Small intestine (tissue), 7 donors: ENCODE results near the gene SOWAHC. TPM values are rescaled to one million over a fixed set of nuclear protein-coding genes. Genes with fewer than 3 reads are reported as not detected.
"Not testable (repeated sequence)": the region's sequence is repeated elsewhere in the genome, so short reads cannot be mapped to it uniquely, and the experiment has no call there.

Source experiments
- DNase-seq, 2 donors: peaks; one replicate each; pipeline versions ENCODE4 v3.0.0 to v3.0.0-alpha.2; 2013
- FAIRE-seq: peaks from 2 replicates; lab custom pipeline; 2012; peaks lifted over from hg19 to GRCh38; lab: Jason Lieb, UNC
- H3K27ac ChIP-seq, 3 donors: one replicate each; pipeline ENCODE4 v1.5.1; 2013; ENCODE audit warnings: low read length in 2 of 3, mild to moderate bottlenecking in 2 of 3, control low read depth in 1 of 3, inconsistent platforms in 1 of 3, low read depth in 1 of 3, moderate library complexity in 1 of 3
- H3K27me3 ChIP-seq, 3 donors: one replicate each; pipeline ENCODE4 v1.6.1; 2013; ENCODE audit warnings: low read length in 3 of 3, inconsistent platforms in 1 of 3; ENCODE audit not compliant: control insufficient read depth in 3 of 3, insufficient read depth in 3 of 3
- H3K36me3 ChIP-seq, 3 donors: one replicate each; pipeline ENCODE4 v1.6.1; 2013; ENCODE audit warnings: low read length in 3 of 3, inconsistent platforms in 1 of 3, low read depth in 1 of 3, mild to moderate bottlenecking in 1 of 3, moderate library complexity in 1 of 3; ENCODE audit not compliant: control insufficient read depth in 3 of 3, insufficient read depth in 2 of 3
- H3K4me1 ChIP-seq, 3 donors: one replicate each; pipeline ENCODE4 v1.6.1; 2013; ENCODE audit warnings: low read length in 2 of 3, inconsistent platforms in 1 of 3, low read depth in 1 of 3, mild to moderate bottlenecking in 1 of 3, moderate library complexity in 1 of 3; ENCODE audit not compliant: control insufficient read depth in 3 of 3, insufficient read depth in 2 of 3
- H3K4me3 ChIP-seq, 3 donors: one replicate each; pipeline ENCODE4 v1.5.1; 2013; ENCODE audit warnings: low read length in 3 of 3, control low read depth in 1 of 3, inconsistent platforms in 1 of 3, low read depth in 1 of 3, mild to moderate bottlenecking in 1 of 3, moderate library complexity in 1 of 3
- H3K9me3 ChIP-seq, 2 donors: one replicate each; pipeline ENCODE4 v1.6.1; 2013; ENCODE audit warnings: low read depth in 1 of 2, low read length in 1 of 2; ENCODE audit not compliant: control insufficient read depth in 2 of 2, insufficient read depth in 1 of 2
- WGBS, 3 donors: extraction: QIAGEN DNeasy Blood & Tissue Kit; methylation state at CpG; one replicate each; pipeline ENCODE4 v1.1.7; 2013; 5-methylcytosine and 5-hydroxymethylcytosine counted together
- polyA plus RNA-seq, 4 donors: library from polyadenylated mRNA; stranded (reverse) in 3 of 4; unstranded in 1 of 4; fragments of 200-250 nt in 3 of 4; fragments of 120-200 nt in 1 of 4; gene quantifications; one replicate each; pipeline versions ENCODE4 v1.2.1 to v1.2.3, GENCODE V29; 2013
- donor health status: healthy with polysubstance abuse.
- donor health status: control.
- donor health status: control.
- donor health status: Bipolar disorder and iron deficiency.
- donor health status: healthy.

The SOWAHC gene
- polyA plus RNA-seq, 4 donors = 5.9 to 19.8 (median 7.0) TPM

DNA sequence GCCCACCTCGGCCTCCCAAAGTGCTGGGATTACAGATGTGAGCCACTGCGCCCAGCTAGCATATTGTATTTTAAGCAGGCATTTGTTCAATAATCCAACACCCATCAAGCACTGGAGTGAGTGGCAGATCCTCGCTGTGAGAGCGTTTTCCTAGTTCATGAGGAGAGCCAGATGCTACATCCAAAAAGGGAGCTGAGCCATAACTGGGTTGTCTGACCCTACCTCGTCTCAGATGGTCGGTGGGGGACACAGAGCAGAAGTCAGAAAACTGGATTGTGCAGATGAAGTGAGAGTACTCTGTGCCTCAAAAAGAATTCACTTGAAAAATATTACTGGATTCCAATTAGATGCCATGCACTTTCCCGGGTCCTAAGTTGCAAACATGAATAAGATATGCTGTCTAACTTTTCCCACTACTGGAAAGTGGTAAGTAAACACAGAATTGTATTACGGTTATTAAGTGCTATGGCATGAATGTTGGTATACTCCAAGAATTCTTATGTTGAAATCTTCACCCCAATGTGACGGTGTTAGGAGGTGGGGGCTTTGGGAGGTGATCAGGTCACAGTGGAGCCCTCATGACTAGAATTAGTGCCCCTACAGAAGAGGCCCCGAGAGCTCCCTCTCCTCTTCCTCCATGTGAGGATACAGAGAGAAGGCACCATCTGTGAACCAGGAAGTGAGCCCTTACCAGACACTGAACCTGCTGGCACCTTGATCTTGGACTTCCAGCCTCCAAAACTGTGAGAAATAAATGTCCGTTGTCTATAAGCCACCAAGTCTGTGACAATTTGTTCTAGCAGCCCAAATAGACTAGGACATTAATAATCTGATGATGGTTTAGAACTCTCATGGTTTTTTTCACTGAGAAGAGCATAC lies 21.5 kb downstream of the SOWAHC start:
- Histone ChIP-seq H3K9me3 (no peaks in the 10 kb centered on the region), H3K27ac (no peak overlapping the region), H3K4me3 (no peak overlapping the region), H3K36me3 (no peaks in the 10 kb centered on the region), H3K4me1 (peaks cover 0 to 10% (median 0%) of the 10 kb centered on the region in 3 donors), H3K27me3 (no peaks in the 10 kb centered on the region)
- FAIRE-seq (no peak), DNase-seq (no peak)
- WGBS, 3 donors = 90 to 91% (median 90%) methylated on average over 11 of the region's 11 CpGs

- H3K9me3 ChIP-seq = no peaks in the 10 kb centered on the region
- DNase-seq = no peak
- H3K27ac ChIP-seq = no peak overlapping the region
- WGBS, 3 donors = 86 to 100% (median 93%) methylated on average over 1 of the region's 1 CpG
- no peak for FAIRE-seq
- no peak overlapping the region for H3K4me3 ChIP-seq
- H3K36me3 ChIP-seq = no peaks in the 10 kb centered on the region
- peaks cover 0 to 8% (median 0%) of the 10 kb centered on the region in 3 donors for H3K4me1 ChIP-seq
- no peaks in the 10 kb centered on the region for H3K27me3 ChIP-seq
Observed at GRCh38 chr2:109636317-109636716, 22.2 kb downstream of the SOWAHC start.

DNA sequence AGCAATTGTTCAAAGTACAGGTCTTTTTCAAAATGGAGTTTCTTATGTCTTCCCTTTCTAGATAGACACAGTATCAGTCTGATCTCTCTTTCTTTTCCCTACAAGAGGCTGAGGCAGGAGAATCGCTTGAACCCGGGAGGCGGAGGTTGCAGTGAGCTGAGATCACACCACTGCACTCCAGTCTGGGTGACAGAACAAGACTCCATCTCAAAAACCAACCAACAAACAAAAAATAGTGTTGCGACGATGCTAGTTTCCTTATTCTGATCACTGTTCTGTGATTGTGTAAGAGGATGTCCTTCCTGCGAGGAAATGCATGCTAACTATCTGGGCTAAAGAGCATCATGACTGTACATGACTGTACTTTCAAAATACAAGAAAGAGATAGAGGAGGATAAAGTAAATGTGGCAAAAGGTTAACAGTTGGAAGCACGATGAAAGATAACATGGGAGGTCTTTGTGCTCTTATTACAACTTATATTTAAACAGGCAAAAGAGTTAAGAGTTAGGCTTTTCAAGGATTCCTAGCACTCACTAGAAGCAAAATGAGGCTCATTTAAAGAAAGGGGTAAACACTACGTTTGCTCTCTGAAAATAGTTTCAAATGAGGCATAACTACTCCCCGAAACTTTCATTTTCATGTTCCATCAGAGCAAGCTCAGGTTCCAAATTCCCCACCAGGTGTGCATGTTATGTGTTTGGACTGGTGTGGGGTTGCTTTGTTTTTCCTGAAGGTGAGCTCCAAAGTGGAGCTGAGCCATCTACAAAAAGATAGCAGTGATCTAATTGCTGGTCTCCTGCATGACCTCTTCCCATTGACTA lies 23.8 kb downstream of the SOWAHC start:
- no peak overlapping the region for H3K4me3 ChIP-seq
- peak overlapping the region in 1 of 3 donors; percentile 11 for H3K27ac ChIP-seq
- H3K4me1 ChIP-seq = no peaks in the 10 kb centered on the region
- no peaks in the 10 kb centered on the region for H3K36me3 ChIP-seq
- no peaks in the 10 kb centered on the region for H3K27me3 ChIP-seq
- no peaks in the 10 kb centered on the region for H3K9me3 ChIP-seq
- peak in 1 of 2 donors; percentile 42 for DNase-seq
- no peak for FAIRE-seq
- 63 to 72% (median 67%) methylated on average over 9 of the region's 9 CpGs for WGBS, 3 donors

DNA sequence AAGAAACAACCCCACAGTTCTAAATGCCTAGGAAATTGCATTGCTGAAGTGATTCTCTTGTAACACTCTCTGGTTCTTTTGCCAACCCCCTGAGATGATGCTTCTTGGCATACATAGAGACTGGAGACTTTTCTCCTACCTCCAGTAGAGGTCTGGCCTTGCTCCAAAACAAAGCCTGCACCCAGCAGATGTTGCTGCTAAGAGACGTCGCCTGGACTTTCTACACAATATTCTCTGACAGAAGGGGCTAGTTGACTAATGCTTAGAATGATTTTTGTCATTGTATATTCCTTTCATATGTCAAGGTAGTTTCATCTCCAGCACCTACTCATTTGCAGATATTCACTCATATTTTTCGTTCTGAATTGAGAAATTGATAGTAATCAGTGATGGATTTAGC lies 24.6 kb downstream of the SOWAHC start:
- Histone ChIP-seq H3K4me3 (no peak overlapping the region), H3K9me3 (no peaks in the 10 kb centered on the region), H3K27me3 (no peaks in the 10 kb centered on the region), H3K27ac (no peak overlapping the region), H3K36me3 (no peaks in the 10 kb centered on the region), H3K4me1 (peaks cover 0 to 7% (median 0%) of the 10 kb centered on the region in 3 donors)
- FAIRE-seq (no peak), DNase-seq (no peak)
- 19 to 51% (median 28%) methylated on average over 3 of the region's 3 CpGs for WGBS, 3 donors

DNA sequence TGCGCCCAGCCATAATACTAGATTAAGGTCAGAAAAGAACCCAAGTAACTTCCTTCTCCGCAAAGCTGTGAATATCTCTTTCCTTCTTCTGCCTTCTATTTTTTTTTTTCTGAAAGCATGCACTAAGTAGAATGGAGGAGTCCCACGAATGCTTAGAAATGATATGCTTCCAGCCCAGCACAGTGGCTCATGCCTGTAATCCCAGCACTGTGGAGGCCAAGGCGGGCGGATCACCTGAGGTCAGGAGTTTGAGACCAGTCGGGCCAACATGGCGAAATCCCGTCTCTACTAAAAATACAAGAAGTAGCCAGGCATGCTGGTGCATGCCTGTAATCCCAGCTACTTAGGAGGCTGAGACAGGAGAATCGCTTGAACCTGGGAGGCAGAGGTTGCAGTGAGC lies 25.8 kb downstream of the SOWAHC start:
- H3K27ac ChIP-seq, H3K9me3 ChIP-seq, DNase-seq, H3K36me3 ChIP-seq, H3K27me3 ChIP-seq, FAIRE-seq, H3K4me3 ChIP-seq: not testable (repeated sequence)
- peaks cover 0 to 15% (median 4%) of the 10 kb centered on the region in 3 donors for H3K4me1 ChIP-seq
- WGBS, 3 donors = 96 to 98% (median 96%) methylated on average over 9 of the region's 9 CpGs

- H3K4me3 ChIP-seq = no peak overlapping the region
- H3K36me3 ChIP-seq = no peaks in the 10 kb centered on the region
- no peaks in the 10 kb centered on the region for H3K27me3 ChIP-seq
- peaks cover 0 to 20% (median 4%) of the 10 kb centered on the region in 3 donors for H3K4me1 ChIP-seq
- peak overlapping the region; percentile 6 to 87 (median 75) for H3K27ac ChIP-seq
- WGBS, 3 donors = 10 to 34% (median 22%) methylated on average over 12 of the region's 12 CpGs
- peak; percentile 73 to 90 for DNase-seq
- no peaks in the 10 kb centered on the region for H3K9me3 ChIP-seq
- no peak for FAIRE-seq
Observed at GRCh38 chr2:109644571-109645275, 30.6 kb downstream of the SOWAHC start.

GRCh38 chr2:109645412-109646184 lies 31.4 kb downstream of the SOWAHC start:
- no peak for FAIRE-seq
- no peaks in the 10 kb centered on the region for H3K9me3 ChIP-seq
- H3K27ac ChIP-seq = peak overlapping the region in 1 of 3 donors; percentile 87
- peak in 1 of 2 donors; percentile 16 for DNase-seq
- H3K4me1 ChIP-seq = peaks cover 0 to 20% (median 4%) of the 10 kb centered on the region in 3 donors
- 92 to 94% (median 94%) methylated on average over 14 of the region's 14 CpGs for WGBS, 3 donors
- no peaks in the 10 kb centered on the region for H3K36me3 ChIP-seq
- no peaks in the 10 kb centered on the region for H3K27me3 ChIP-seq
- no peak overlapping the region for H3K4me3 ChIP-seq
